ENCODE data around the gene TIMM17A.
A peak's percentile ranks its signal among the peaks of the same experiment; 100 is the strongest.

Gene TIMM17A

DNA sequence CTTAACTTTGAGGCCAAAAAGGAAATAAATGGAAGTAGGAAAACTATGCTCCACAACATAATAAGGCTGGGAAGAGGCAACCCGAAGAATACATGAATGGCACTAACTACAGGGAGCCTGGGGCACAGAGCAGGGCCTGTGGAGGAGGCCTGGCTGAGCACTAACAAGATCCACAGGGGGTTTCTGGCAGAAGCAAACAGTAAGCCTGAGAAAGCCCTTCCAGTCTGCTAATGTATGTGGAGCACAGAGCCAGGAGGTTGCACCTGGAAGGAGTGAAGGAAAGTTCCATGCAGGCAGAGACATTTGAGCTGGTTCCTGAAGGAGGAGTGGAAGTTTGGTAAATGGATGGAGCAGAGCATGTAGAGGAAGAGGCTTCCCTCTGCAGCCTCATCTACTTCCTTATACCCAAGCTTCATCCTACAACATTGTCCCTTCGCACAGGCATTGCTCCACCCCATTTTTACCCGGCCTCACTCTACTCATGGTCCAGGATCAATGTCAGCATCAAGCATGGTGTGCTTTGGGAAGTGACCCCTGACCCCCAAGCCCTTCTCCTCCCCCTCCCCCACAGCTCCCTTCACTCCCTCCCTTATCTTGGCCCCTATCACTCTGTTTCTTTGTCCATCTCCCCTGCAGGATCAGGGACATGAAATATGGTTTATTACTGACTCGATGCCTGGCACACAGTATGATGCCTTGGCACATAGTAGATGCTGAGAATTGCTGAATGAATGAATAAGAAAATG lies 43.3 kb upstream of the TIMM17A start:
- Histone ChIP-seq H4K20me1 (ENCODE audit: insufficient read depth, low read length, poor library complexity, severe bottlenecking) (no peaks in the 10 kb centered on the region), H3K4me3 (ENCODE audit: low read length, poor library complexity, severe bottlenecking) (no peak overlapping the region), H3F3A (ENCODE audit: low read depth) (no peaks in the 10 kb centered on the region), H3K4me1 (ENCODE audit: insufficient read depth, low read length, poor library complexity, severe bottlenecking) (peaks cover 11% of the 10 kb centered on the region), H3K27me3 (ENCODE audit: insufficient read depth, low read length, poor library complexity, severe bottlenecking) (no peaks in the 10 kb centered on the region), H2AFZ (ENCODE audit: low read length) (peak overlapping the region; percentile 60; the same call in 1 of the 2 replicates), H3K9ac (ENCODE audit: low read depth, low read length, poor library complexity, severe bottlenecking) (no peak overlapping the region), H3K9me3 (ENCODE audit: insufficient read depth, low read depth, low read length) (no peaks in the 10 kb centered on the region), H3K36me3 (ENCODE audit: insufficient read depth, low read length) (no peaks in the 10 kb centered on the region), H3K79me2 (ENCODE audit: insufficient read depth, low read length) (no peaks in the 10 kb centered on the region), H3K4me2 (ENCODE audit: low read depth, low read length, poor library complexity, severe bottlenecking) (no peak overlapping the region), H3K9me2 (replicated peaks; ENCODE audit: low read depth, low read length) (no peaks in the 10 kb centered on the region)
- TF ChIP-seq EZH2phosphoT487 (IDR thresholded peaks at IDR 0.05; ENCODE audit: borderline replicate concordance): no peak
- TF ChIP-seq, protein P1, sequence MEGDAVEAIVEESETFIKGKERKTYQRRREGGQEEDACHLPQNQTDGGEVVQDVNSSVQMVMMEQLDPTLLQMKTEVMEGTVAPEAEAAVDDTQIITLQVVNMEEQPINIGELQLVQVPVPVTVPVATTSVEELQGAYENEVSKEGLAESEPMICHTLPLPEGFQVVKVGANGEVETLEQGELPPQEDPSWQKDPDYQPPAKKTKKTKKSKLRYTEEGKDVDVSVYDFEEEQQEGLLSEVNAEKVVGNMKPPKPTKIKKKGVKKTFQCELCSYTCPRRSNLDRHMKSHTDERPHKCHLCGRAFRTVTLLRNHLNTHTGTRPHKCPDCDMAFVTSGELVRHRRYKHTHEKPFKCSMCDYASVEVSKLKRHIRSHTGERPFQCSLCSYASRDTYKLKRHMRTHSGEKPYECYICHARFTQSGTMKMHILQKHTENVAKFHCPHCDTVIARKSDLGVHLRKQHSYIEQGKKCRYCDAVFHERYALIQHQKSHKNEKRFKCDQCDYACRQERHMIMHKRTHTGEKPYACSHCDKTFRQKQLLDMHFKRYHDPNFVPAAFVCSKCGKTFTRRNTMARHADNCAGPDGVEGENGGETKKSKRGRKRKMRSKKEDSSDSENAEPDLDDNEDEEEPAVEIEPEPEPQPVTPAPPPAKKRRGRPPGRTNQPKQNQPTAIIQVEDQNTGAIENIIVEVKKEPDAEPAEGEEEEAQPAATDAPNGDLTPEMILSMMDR (conservative IDR thresholded peaks at IDR 0.05; ENCODE audit: low read length): no peak

- Histone ChIP-seq H3K9me3 (ENCODE audit: insufficient read depth, low read depth, low read length) (no peaks in the 10 kb centered on the region), H3F3A (ENCODE audit: low read depth) (no peaks in the 10 kb centered on the region), H4K20me1 (ENCODE audit: insufficient read depth, low read length, poor library complexity, severe bottlenecking) (no peaks in the 10 kb centered on the region), H3K4me3 (ENCODE audit: low read length, poor library complexity, severe bottlenecking) (no peak overlapping the region), H3K9me2 (replicated peaks; ENCODE audit: low read depth, low read length) (no peaks in the 10 kb centered on the region), H3K79me2 (ENCODE audit: insufficient read depth, low read length) (no peaks in the 10 kb centered on the region), H2AFZ (ENCODE audit: low read length) (no peak overlapping the region), H3K9ac (ENCODE audit: low read depth, low read length, poor library complexity, severe bottlenecking) (no peak overlapping the region), H3K27me3 (ENCODE audit: insufficient read depth, low read length, poor library complexity, severe bottlenecking) (no peaks in the 10 kb centered on the region), H3K4me1 (ENCODE audit: insufficient read depth, low read length, poor library complexity, severe bottlenecking) (peaks cover 11% of the 10 kb centered on the region), H3K4me2 (ENCODE audit: low read depth, low read length, poor library complexity, severe bottlenecking) (no peak overlapping the region), H3K36me3 (ENCODE audit: insufficient read depth, low read length) (no peaks in the 10 kb centered on the region)
- no peak for TF ChIP-seq EZH2phosphoT487 (IDR thresholded peaks at IDR 0.05; ENCODE audit: borderline replicate concordance)
- TF ChIP-seq, protein P1 (conservative IDR thresholded peaks at IDR 0.05; ENCODE audit: low read length): no peak
Observed at GRCh38 chr1:201912832-201913231, 42.5 kb upstream of the TIMM17A start.

DNA sequence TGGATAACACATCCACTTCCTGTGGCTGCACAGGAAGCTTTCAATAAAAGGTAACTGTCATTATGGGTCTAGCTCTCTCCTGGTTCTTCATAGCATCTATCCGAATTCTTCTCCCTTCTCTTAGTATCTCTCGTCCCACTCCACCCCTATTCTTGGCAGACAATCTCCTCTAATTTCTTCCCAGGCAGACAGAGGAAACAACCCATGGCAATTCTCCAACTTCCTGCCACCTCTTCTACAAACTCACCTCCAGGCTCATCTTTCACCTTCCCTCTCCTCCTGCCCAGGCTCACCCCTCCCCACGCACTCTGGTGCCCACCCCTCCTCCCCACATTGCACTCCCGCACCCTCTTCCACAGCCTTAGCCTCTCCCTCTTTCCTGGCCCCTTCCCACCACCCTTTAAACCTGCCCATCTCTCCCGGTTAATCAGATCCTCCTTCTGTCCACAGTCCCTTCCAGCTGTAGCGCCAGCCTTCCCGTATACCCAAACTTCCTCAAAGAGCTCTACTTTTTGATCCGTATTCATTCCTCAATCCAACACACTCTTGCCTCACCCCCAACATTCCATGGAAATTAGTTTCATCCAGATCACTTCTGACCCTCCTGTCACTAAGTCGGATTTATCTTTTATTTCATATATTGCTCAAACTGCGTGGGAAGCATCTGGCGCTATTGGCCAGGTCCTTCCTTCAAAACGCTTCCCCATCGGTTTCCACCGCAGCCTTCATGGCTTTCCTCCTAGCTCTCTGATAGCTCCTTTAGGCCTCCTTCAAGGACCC lies 40.7 kb upstream of the TIMM17A start:
- H3K27me3 ChIP-seq (ENCODE audit: insufficient read depth, low read length, poor library complexity, severe bottlenecking): no peaks in the 10 kb centered on the region
- H3F3A ChIP-seq (ENCODE audit: low read depth): no peaks in the 10 kb centered on the region

More for the DNA sequence above, 40.7 kb upstream of the TIMM17A start:
- no peak overlapping the region for H3K9ac ChIP-seq (ENCODE audit: low read depth, low read length, poor library complexity, severe bottlenecking)
- H2AFZ ChIP-seq (ENCODE audit: low read length): peak overlapping the region; percentile 7; the same call in 1 of the 2 replicates
- no peaks in the 10 kb centered on the region for H4K20me1 ChIP-seq (ENCODE audit: insufficient read depth, low read length, poor library complexity, severe bottlenecking)
- TF ChIP-seq, protein P1 (conservative IDR thresholded peaks at IDR 0.05; ENCODE audit: low read length): no peak
- no peak for TF ChIP-seq EZH2phosphoT487 (IDR thresholded peaks at IDR 0.05; ENCODE audit: borderline replicate concordance)
- H3K4me2 ChIP-seq (ENCODE audit: low read depth, low read length, poor library complexity, severe bottlenecking): no peak overlapping the region
- no peaks in the 10 kb centered on the region for H3K9me3 ChIP-seq (ENCODE audit: insufficient read depth, low read depth, low read length)
- no peaks in the 10 kb centered on the region for H3K9me2 ChIP-seq (replicated peaks; ENCODE audit: low read depth, low read length)
- peaks cover 11% of the 10 kb centered on the region for H3K4me1 ChIP-seq (ENCODE audit: insufficient read depth, low read length, poor library complexity, severe bottlenecking)
- H3K36me3 ChIP-seq (ENCODE audit: insufficient read depth, low read length): no peaks in the 10 kb centered on the region
- H3K79me2 ChIP-seq (ENCODE audit: insufficient read depth, low read length): no peaks in the 10 kb centered on the region
- no peak overlapping the region for H3K4me3 ChIP-seq (ENCODE audit: low read length, poor library complexity, severe bottlenecking)

Data from Loucy (cell line).